ENCODE measurements around the gene CHRNA7. TPM values are rescaled to one million over a fixed set of nuclear protein-coding genes. Genes with fewer than 3 reads are reported as not detected.

CHRNA7 gene
- polyA plus RNA-seq, 4 donors = 4.3 to 13.7 (median 8.0) TPM

DNA sequence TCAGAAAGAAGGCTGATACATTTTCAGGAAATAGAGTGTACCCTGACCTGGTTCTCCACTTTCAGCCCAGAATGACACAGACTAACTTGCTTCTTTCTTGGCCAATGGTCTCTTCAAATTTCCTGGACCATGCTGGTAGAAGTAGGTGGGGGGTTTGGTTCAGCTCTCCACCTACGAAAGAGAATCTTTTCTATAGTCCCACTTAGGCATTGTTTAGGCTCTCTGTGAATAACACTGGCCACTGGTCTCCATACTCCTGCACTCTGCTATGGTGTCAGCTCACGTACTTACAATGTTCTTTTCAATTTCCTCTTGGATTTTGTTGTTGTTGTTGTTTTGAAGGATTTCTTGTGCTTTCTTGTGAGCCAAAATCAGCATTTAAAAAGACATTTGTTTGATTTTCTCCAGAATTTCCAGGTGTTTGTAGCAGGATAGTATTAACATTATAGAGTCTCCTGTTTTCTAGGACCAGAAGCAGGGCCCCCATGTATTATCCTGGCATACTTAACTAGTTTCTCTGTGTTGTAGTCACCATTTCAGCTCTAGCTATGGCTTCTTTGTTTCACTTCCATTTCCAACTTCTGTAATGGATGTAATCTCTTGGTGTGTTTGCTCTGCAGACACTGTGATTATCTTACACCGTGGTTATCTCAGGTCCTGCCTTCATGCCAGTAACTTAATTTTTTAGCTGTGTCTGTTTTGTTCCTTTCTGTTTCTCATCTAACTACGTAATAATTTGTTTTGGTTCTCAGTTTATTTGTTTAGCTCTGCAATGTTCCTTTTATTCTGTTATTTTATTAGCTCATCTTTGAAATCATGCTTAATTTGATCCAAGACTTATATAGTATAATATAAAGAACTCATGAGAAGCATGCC, 61.4 kb downstream of the CHRNA7 start:
- FAIRE-seq = no peak
- peak; percentile 16 for DNase-seq

GRCh38 chr15:32096213-32096612, 65.9 kb downstream of the CHRNA7 start:
- DNase-seq (no peak), FAIRE-seq (no peak)
- peaks cover 0 to 12% (median 4%) of the 10 kb centered on the region in 3 donors for H3K4me1 ChIP-seq (ENCODE audit: control insufficient read depth in 3 of 3, insufficient read depth in 2 of 3, low read depth in 1 of 3, low read length in 2 of 3)
- H3K27ac ChIP-seq (ENCODE audit: low read depth in 1 of 3, low read length in 2 of 3) = no peak overlapping the region
- H3K27me3 ChIP-seq (ENCODE audit: control insufficient read depth in 3 of 3, insufficient read depth in 3 of 3, low read length in 3 of 3) = peaks cover 0 to 5% (median 0%) of the 10 kb centered on the region in 3 donors
- no peaks in the 10 kb centered on the region for H3K9me3 ChIP-seq (ENCODE audit: control insufficient read depth in 2 of 2, insufficient read depth in 1 of 2, low read depth in 1 of 2, low read length in 1 of 2)
- no peaks in the 10 kb centered on the region for H3K36me3 ChIP-seq (ENCODE audit: control insufficient read depth in 3 of 3, insufficient read depth in 2 of 3, low read depth in 1 of 3, low read length in 3 of 3)
- 65 to 73% (median 70%) methylated on average over 2 of the region's 2 CpGs for WGBS, 3 donors
- no peak overlapping the region for H3K4me3 ChIP-seq (ENCODE audit: low read depth in 1 of 3, low read length in 3 of 3)

More for the DNA sequence above, 61.4 kb downstream of the CHRNA7 start:
- no peaks in the 10 kb centered on the region for H3K9me3 ChIP-seq (ENCODE audit: control insufficient read depth in 2 of 2, insufficient read depth in 1 of 2, low read depth in 1 of 2, low read length in 1 of 2)
- no peak overlapping the region for H3K4me3 ChIP-seq (ENCODE audit: low read depth in 1 of 3, low read length in 3 of 3)
- H3K36me3 ChIP-seq (ENCODE audit: control insufficient read depth in 3 of 3, insufficient read depth in 2 of 3, low read depth in 1 of 3, low read length in 3 of 3) = no peaks in the 10 kb centered on the region
- H3K4me1 ChIP-seq (ENCODE audit: control insufficient read depth in 3 of 3, insufficient read depth in 2 of 3, low read depth in 1 of 3, low read length in 2 of 3) = peaks cover 0 to 3% (median 0%) of the 10 kb centered on the region in 3 donors
- H3K27ac ChIP-seq (ENCODE audit: low read depth in 1 of 3, low read length in 2 of 3) = peak overlapping the region in 1 of 3 donors; percentile 10
- WGBS, 3 donors = 43 to 51% (median 45%) methylated on average over 4 of the region's 4 CpGs
- H3K27me3 ChIP-seq (ENCODE audit: control insufficient read depth in 3 of 3, insufficient read depth in 3 of 3, low read length in 3 of 3) = no peaks in the 10 kb centered on the region

GRCh38 chr15:32096916-32097617, 66.8 kb downstream of the CHRNA7 start:
- H3K27me3 ChIP-seq (ENCODE audit: control insufficient read depth in 3 of 3, insufficient read depth in 3 of 3, low read length in 3 of 3) = peaks cover 0 to 5% (median 0%) of the 10 kb centered on the region in 3 donors
- DNase-seq = no peak

DNA sequence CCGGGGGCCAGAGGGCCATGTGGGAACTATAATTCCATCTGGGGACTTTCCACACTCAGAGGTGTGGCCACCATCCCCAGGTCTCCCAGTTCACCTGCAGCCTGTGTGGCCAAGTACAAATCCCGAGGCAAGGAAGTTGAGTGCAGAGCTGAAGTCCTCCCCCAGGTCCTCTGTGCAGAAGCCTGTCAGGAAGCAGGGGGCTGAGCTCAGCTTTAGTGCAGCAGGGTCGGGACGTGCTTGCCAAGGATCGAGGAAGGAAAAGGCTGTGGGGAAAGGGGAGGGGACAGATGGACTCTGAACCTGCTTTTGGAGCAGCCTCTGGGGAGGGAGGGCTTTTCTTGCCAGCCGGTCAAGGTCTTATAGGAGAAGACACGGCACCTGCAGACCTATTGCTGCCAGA, 67.7 kb downstream of the CHRNA7 start:
- peaks cover 0 to 9% (median 4%) of the 10 kb centered on the region in 3 donors for H3K4me1 ChIP-seq (ENCODE audit: control insufficient read depth in 3 of 3, insufficient read depth in 2 of 3, low read depth in 1 of 3, low read length in 2 of 3)
- no peaks in the 10 kb centered on the region for H3K9me3 ChIP-seq (ENCODE audit: control insufficient read depth in 2 of 2, insufficient read depth in 1 of 2, low read depth in 1 of 2, low read length in 1 of 2)
- H3K27me3 ChIP-seq (ENCODE audit: control insufficient read depth in 3 of 3, insufficient read depth in 3 of 3, low read length in 3 of 3) = peaks cover 0 to 5% (median 0%) of the 10 kb centered on the region in 3 donors
- peak; percentile 71 to 77 for DNase-seq
- FAIRE-seq = no peak
- 1 to 16% (median 7%) methylated on average over 7 of the region's 7 CpGs for WGBS, 3 donors
- peak overlapping the region in 1 of 3 donors; percentile 13 for H3K4me3 ChIP-seq (ENCODE audit: low read depth in 1 of 3, low read length in 3 of 3)
- peak overlapping the region in 1 of 3 donors; percentile 50 for H3K27ac ChIP-seq (ENCODE audit: low read depth in 1 of 3, low read length in 2 of 3)
- H3K36me3 ChIP-seq (ENCODE audit: control insufficient read depth in 3 of 3, insufficient read depth in 2 of 3, low read depth in 1 of 3, low read length in 3 of 3) = peaks cover 0 to 3% (median 0%) of the 10 kb centered on the region in 3 donors

More at GRCh38 chr15:32096916-32097617, 66.8 kb downstream of the CHRNA7 start:
- no peaks in the 10 kb centered on the region for H3K9me3 ChIP-seq (ENCODE audit: control insufficient read depth in 2 of 2, insufficient read depth in 1 of 2, low read depth in 1 of 2, low read length in 1 of 2)
- FAIRE-seq = no peak
- H3K4me3 ChIP-seq (ENCODE audit: low read depth in 1 of 3, low read length in 3 of 3) = no peak overlapping the region
- H3K4me1 ChIP-seq (ENCODE audit: control insufficient read depth in 3 of 3, insufficient read depth in 2 of 3, low read depth in 1 of 3, low read length in 2 of 3) = peaks cover 0 to 11% (median 4%) of the 10 kb centered on the region in 3 donors
- H3K27ac ChIP-seq (ENCODE audit: low read depth in 1 of 3, low read length in 2 of 3) = no peak overlapping the region
- 72 to 79% (median 74%) methylated on average over 13 of the region's 13 CpGs for WGBS, 3 donors
- peaks cover 0 to 3% (median 0%) of the 10 kb centered on the region in 3 donors for H3K36me3 ChIP-seq (ENCODE audit: control insufficient read depth in 3 of 3, insufficient read depth in 2 of 3, low read depth in 1 of 3, low read length in 3 of 3)

- no peak overlapping the region for H3K4me3 ChIP-seq (ENCODE audit: low read depth in 1 of 3, low read length in 3 of 3)
- H3K9me3 ChIP-seq (ENCODE audit: control insufficient read depth in 2 of 2, insufficient read depth in 1 of 2, low read depth in 1 of 2, low read length in 1 of 2) = no peaks in the 10 kb centered on the region
- peaks cover 0 to 5% (median 0%) of the 10 kb centered on the region in 3 donors for H3K27me3 ChIP-seq (ENCODE audit: control insufficient read depth in 3 of 3, insufficient read depth in 3 of 3, low read length in 3 of 3)
- no peak overlapping the region for H3K27ac ChIP-seq (ENCODE audit: low read depth in 1 of 3, low read length in 2 of 3)
- peaks cover 0 to 9% (median 4%) of the 10 kb centered on the region in 3 donors for H3K4me1 ChIP-seq (ENCODE audit: control insufficient read depth in 3 of 3, insufficient read depth in 2 of 3, low read depth in 1 of 3, low read length in 2 of 3)
- peaks cover 0 to 6% (median 0%) of the 10 kb centered on the region in 3 donors for H3K36me3 ChIP-seq (ENCODE audit: control insufficient read depth in 3 of 3, insufficient read depth in 2 of 3, low read depth in 1 of 3, low read length in 3 of 3)
- DNase-seq = no peak
- 50 to 63% (median 53%) methylated on average over 7 of the region's 7 CpGs for WGBS, 3 donors
- FAIRE-seq = no peak
These were observed 68.9 kb downstream of the CHRNA7 start for GRCh38 chr15:32099097-32099785.

DNA sequence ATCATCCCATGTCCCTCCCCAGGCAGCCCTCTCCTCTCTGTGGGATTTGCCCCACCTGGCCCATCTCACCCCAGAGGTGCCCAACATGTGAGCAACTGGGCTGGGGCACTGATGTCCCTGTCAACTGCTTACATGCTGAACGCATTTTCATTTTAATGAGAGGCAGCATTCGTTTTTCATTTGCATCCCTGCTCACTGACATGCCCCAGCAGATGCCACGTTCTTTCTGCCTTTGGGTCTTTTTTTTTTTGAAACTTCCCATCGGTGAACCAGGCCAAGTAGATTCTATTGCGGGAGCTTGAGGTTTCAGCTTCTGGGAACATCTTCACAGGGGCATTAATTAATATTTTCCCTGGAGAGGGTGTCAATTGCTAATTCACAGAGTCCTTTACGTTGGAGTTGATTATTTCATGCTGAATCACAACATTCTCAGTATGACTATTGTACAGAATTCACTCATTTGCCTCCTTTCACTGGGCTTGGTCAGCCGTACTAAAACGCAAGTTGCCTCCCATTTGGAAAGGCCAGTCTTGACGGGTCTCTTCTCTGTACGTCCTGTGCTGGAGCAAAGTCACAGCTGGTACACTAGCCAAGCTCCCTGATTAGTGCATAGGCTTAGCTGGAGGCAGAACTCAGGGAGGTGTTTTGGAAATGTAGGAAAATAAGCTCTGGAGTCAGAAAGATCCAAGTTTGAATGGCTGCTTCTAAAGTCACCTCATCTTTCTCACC, 69.8 kb downstream of the CHRNA7 start:
- FAIRE-seq (no peak), DNase-seq (no peak)
- Histone ChIP-seq H3K4me1 (ENCODE audit: control insufficient read depth in 3 of 3, insufficient read depth in 2 of 3, low read depth in 1 of 3, low read length in 2 of 3) (peaks cover 0 to 9% (median 4%) of the 10 kb centered on the region in 3 donors), H3K27me3 (ENCODE audit: control insufficient read depth in 3 of 3, insufficient read depth in 3 of 3, low read length in 3 of 3) (peaks cover 0 to 5% (median 0%) of the 10 kb centered on the region in 3 donors), H3K9me3 (ENCODE audit: control insufficient read depth in 2 of 2, insufficient read depth in 1 of 2, low read depth in 1 of 2, low read length in 1 of 2) (no peaks in the 10 kb centered on the region), H3K36me3 (ENCODE audit: control insufficient read depth in 3 of 3, insufficient read depth in 2 of 3, low read depth in 1 of 3, low read length in 3 of 3) (peaks cover 0 to 6% (median 0%) of the 10 kb centered on the region in 3 donors), H3K4me3 (ENCODE audit: low read depth in 1 of 3, low read length in 3 of 3) (no peak overlapping the region), H3K27ac (ENCODE audit: low read depth in 1 of 3, low read length in 2 of 3) (no peak overlapping the region)
- 76 to 86% (median 76%) methylated on average over 10 of the region's 10 CpGs for WGBS, 3 donors

GRCh38 chr15:32104061-32104995, 74.0 kb downstream of the CHRNA7 start:
- no peak for DNase-seq
- Histone ChIP-seq H3K27me3 (ENCODE audit: control insufficient read depth in 3 of 3, insufficient read depth in 3 of 3, low read length in 3 of 3) (peaks cover 0 to 3% (median 0%) of the 10 kb centered on the region in 3 donors), H3K27ac (ENCODE audit: low read depth in 1 of 3, low read length in 2 of 3) (no peak overlapping the region), H3K4me3 (ENCODE audit: low read depth in 1 of 3, low read length in 3 of 3) (no peak overlapping the region), H3K9me3 (ENCODE audit: control insufficient read depth in 2 of 2, insufficient read depth in 1 of 2, low read depth in 1 of 2, low read length in 1 of 2) (no peaks in the 10 kb centered on the region), H3K4me1 (ENCODE audit: control insufficient read depth in 3 of 3, insufficient read depth in 2 of 3, low read depth in 1 of 3, low read length in 2 of 3) (peaks cover 0 to 6% (median 0%) of the 10 kb centered on the region in 3 donors), H3K36me3 (ENCODE audit: control insufficient read depth in 3 of 3, insufficient read depth in 2 of 3, low read depth in 1 of 3, low read length in 3 of 3) (peaks cover 0 to 6% (median 0%) of the 10 kb centered on the region in 3 donors)
- 69 to 75% (median 75%) methylated on average over 18 of the region's 18 CpGs for WGBS, 3 donors
- FAIRE-seq = no peak

Measured in small intestine (tissue), 7 donors.